K562 (cell line): ENCODE measurements around the gene FSTL4. TPM values are rescaled to one million over a fixed set of nuclear protein-coding genes. Genes with fewer than 3 reads are reported as not detected.
A peak's percentile ranks its signal among the peaks of the same experiment; 100 is the strongest.

Experiments
- ATAC-seq: fragments of 200-7000 bp; cut with Tn5 transposase; 3 replicates; pipeline ENCODE4 v1.9.1; 2020; ENCODE audit warnings: moderate library complexity
- BruUV-seq: library from RNA; stranded (reverse); fragments of 400-500 nt; replicated peaks from 2 replicates; lab custom pipeline; 2021; lab: Mats Ljungman, UMichigan
- CTCF ChIA-PET: fragments of 300-600 bp; formaldehyde crosslinking; extraction: SDS; loops from one replicate; lab custom pipeline; 2021; ENCODE audit warnings: low intra/inter-chr PET ratio; lab: Yijun Ruan, JAX
- POLR2A ChIA-PET: fragments of 300-600, 350-650 bp; sonication (Branson Sonifier 250); formaldehyde crosslinking; extraction: SDS; loops from one replicate; lab custom pipeline; 2021; ENCODE audit warnings: antibody characterized with exemption, inconsistent platforms; lab: Yijun Ruan, JAX
- DNase-seq, 4 experiments: peaks; one replicate each; pipeline versions ENCODE4 v3.0.0 to v3.0.0-alpha.2; 2011 to 2018; ENCODE audit warnings: low spot score in 3 of 4, mixed read lengths in 3 of 4; ENCODE audit errors: extremely low read depth in 1 of 4
- FAIRE-seq: peaks from 2 replicates; lab custom pipeline; 2011; peaks lifted over from hg19 to GRCh38; lab: Jason Lieb, UNC
- H2AFZ ChIP-seq: 2 replicates; pipeline ENCODE4 v1.6.0; 2011; ENCODE audit warnings: low read depth, low read length, control low read depth, inconsistent platforms
- H3K27ac ChIP-seq: fragments of 200-600 bp; 3 replicates; pipeline ENCODE4 v1.8.0; 2011; ENCODE audit warnings: low read depth, mild to moderate bottlenecking, control low read depth, inconsistent platforms, low read length, moderate library complexity, mixed read lengths; ENCODE audit errors: extremely low read depth
- H3K27me3 ChIP-seq, 2 experiments: fragments of 300-600 bp in 1 of 2; 2 replicates in 1 of 2; 3 replicates in 1 of 2; pipeline versions ENCODE4 v1.6.0 to v1.8.0; 2011; ENCODE audit warnings: inconsistent platforms in 2 of 2, low read length in 2 of 2, mild to moderate bottlenecking in 1 of 2, mixed read lengths in 1 of 2, moderate library complexity in 1 of 2; ENCODE audit not compliant: control insufficient read depth in 2 of 2, insufficient read depth in 2 of 2
- H3K36me3 ChIP-seq: fragments of 300-600 bp; 3 replicates; pipeline ENCODE4 v1.8.0; 2011; ENCODE audit warnings: mild to moderate bottlenecking, low read length, inconsistent platforms; ENCODE audit not compliant: control insufficient read depth, insufficient read depth
- H3K4me1 ChIP-seq, 2 experiments: fragments of 200-600 bp in 1 of 2; replicated peaks in 1 of 2; 2 replicates in 1 of 2; 3 replicates in 1 of 2; pipeline versions ENCODE4 v1.5.1 to v1.8.0; 2011; ENCODE audit warnings: inconsistent platforms in 2 of 2, low read length in 2 of 2, mild to moderate bottlenecking in 1 of 2, mixed read lengths in 1 of 2, moderate library complexity in 1 of 2; ENCODE audit not compliant: control insufficient read depth in 2 of 2, insufficient read depth in 2 of 2
- H3K4me2 ChIP-seq: 2 replicates; pipeline ENCODE4 v1.6.1; 2011; ENCODE audit warnings: low read length, control low read depth, inconsistent platforms, mixed read lengths; ENCODE audit not compliant: insufficient read depth
- H3K4me3 ChIP-seq: fragments of 200-600 bp; sonication (generic), shearing (Covaris generic); 2 replicates; pipeline ENCODE4 v1.5.1; 2016; ENCODE audit warnings: control low read depth, inconsistent platforms
- H3K79me2 ChIP-seq: fragments of 200-600 bp; 3 replicates; pipeline ENCODE4 v1.8.0; 2011; ENCODE audit warnings: low read length, inconsistent platforms; ENCODE audit not compliant: control insufficient read depth, insufficient read depth
- H3K9ac ChIP-seq, 2 experiments: 2 replicates each; pipeline versions ENCODE4 v1.6.0 to v1.6.1; 2011; ENCODE audit warnings: low read depth in 2 of 2, low read length in 2 of 2, control low read depth in 1 of 2, inconsistent platforms in 1 of 2, mild to moderate bottlenecking in 1 of 2, mixed read lengths in 1 of 2; ENCODE audit not compliant: insufficient read depth in 1 of 2
- H3K9me1 ChIP-seq: one replicate; pipeline ENCODE4 v1.6.0; 2011; ENCODE audit warnings: inconsistent platforms, mild to moderate bottlenecking, low read length, moderate library complexity; ENCODE audit not compliant: control insufficient read depth, insufficient read depth
- H3K9me3 ChIP-seq: replicated peaks from 2 replicates; pipeline ENCODE4 v1.5.1; 2011; ENCODE audit warnings: low read depth, low read length, inconsistent platforms; ENCODE audit not compliant: control insufficient read depth, insufficient read depth
- H4K20me1 ChIP-seq: replicated peaks from 2 replicates; pipeline ENCODE4 v1.6.1; 2011; ENCODE audit warnings: low read length, inconsistent platforms, mixed read lengths; ENCODE audit not compliant: control insufficient read depth, insufficient read depth
- CBFB ChIP-seq: sonication (generic); formaldehyde crosslinking; IDR thresholded peaks from 2 replicates; pipeline ENCODE4 v1.4.0; 2020; ENCODE audit warnings: mild to moderate bottlenecking, missing genetic modification reagents
- COPS2 ChIP-seq: fragments of 450-650 bp; conservative IDR thresholded peaks from 2 replicates; pipeline ENCODE4 v1.6.1; 2016; ENCODE audit warnings: mild to moderate bottlenecking, moderate library complexity
- FOXA1 ChIP-seq: fragments of 450-650 bp; IDR thresholded peaks from 2 replicates; pipeline ENCODE4 v1.6.1; 2016; ENCODE audit warnings: mild to moderate bottlenecking, borderline replicate concordance
- HSF4 ChIP-seq: fragments of 250-450 bp; sonication (Bioruptor Pico); IDR thresholded peaks from 2 replicates; pipeline ENCODE4 v2.1.2; 2022; ENCODE audit warnings: mild to moderate bottlenecking, moderate library complexity, borderline replicate concordance
- KDM5B ChIP-seq: fragments of 200-600 bp; sonication (generic); IDR thresholded peaks from 2 replicates; pipeline ENCODE4 v1.6.1; 2012; ENCODE audit warnings: low read depth, mild to moderate bottlenecking, moderate library complexity, low read length, control low read depth, inconsistent platforms; ENCODE audit not compliant: insufficient replicate concordance
- MAFF ChIP-seq: IDR thresholded peaks from 2 replicates; pipeline ENCODE4 v1.6.1; 2012; ENCODE audit warnings: low read length, improper control_type of control experiment
- RFX1 ChIP-seq: fragments of 450-650 bp; IDR thresholded peaks from 2 replicates; pipeline ENCODE4 v1.6.1; 2016; ENCODE audit warnings: mild to moderate bottlenecking, moderate library complexity
- TAF1 ChIP-seq: IDR thresholded peaks from 2 replicates; pipeline ENCODE4 v1.6.1; 2011; ENCODE audit warnings: mild to moderate bottlenecking, low read length, moderate library complexity; ENCODE audit not compliant: insufficient read depth, control insufficient read depth, severe bottlenecking; ENCODE audit errors: extremely low read depth
- TRIM24 ChIP-seq, 2 experiments: fragments of 450-650 bp; IDR thresholded peaks; 2 replicates each; pipeline ENCODE4 v1.6.1; 2016
- in situ Hi-C: fragments of 300-500 bp; cut with MboI; formaldehyde crosslinking; loops from 4 replicates; pipeline ENCODE4 v1.15.0; 2018; ENCODE audit warnings: inconsistent platforms, mixed read lengths
- intact Hi-C: fragments of 100-400 bp; cut with micrococcal nuclease; formaldehyde crosslinking; loops from 2 replicates; pipeline ENCODE4 v1.14.2; 2022
- polyA plus RNA-seq, 8 experiments: library from polyadenylated mRNA; depleted of rRNA in 4 of 8; stranded (reverse) in 5 of 8; unstranded in 3 of 8; fragments of >200 nt; fragmentation: Nextera tagmentation in 2 of 8; fragmentation: Illumina TruSeq in 1 of 8; extraction: Ambion mirVana in 2 of 8; extraction: Trizol in 1 of 8; gene quantifications; 2 replicates each; pipeline versions ENCODE4 v1.2.1 to v1.2.3, GENCODE V29; 2011 to 2014; ENCODE audit warnings: inconsistent platforms in 1 of 8, missing spikeins in 1 of 8
- total RNA-seq, 7 experiments: library from RNA; depleted of rRNA in 6 of 7; stranded (reverse); fragments of >200 nt in 6 of 7; fragmentation: Illumina TruSeq in 2 of 7; extraction: Trizol in 2 of 7; gene quantifications; 2 replicates each; pipeline versions ENCODE4 v1.2.1 to v1.2.3, GENCODE V29; 2011 to 2021; ENCODE audit warnings: low replicate concordance in 1 of 7

The FSTL4 gene
- total and polyA plus RNA-seq, 9 of the 15 experiments (the other 6 are each of a cell fraction or from before 2014, with no cell fraction given): 0.08 to 0.18 (median 0.10) TPM; not detected in 5

DNA sequence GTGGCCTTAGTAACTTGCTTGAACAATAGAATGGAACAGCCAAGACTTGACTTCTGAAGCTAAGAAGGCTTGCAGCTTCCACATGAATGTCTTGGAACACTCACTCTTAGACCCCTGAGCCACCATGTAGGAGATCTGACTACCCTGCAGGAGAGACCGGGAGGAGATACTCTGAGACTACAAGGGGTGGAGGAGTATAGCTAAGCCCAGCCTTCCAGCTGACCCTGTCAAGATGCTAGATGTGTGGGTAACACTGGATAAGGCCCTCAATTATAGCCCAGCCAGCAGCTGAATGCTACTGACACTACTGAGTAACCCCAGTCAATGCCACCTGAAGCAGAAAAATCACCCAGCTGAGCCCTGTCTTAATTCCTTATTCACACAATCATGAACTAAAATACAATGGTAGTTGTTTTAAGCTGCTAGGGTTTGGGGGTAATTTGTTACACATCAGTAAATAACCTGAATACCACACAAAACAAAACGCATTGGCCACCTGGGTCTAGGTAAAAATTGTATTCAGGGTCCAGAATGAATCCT lies 180.9 kb downstream of the FSTL4 start (continued):
- TF ChIP-seq TAF1 (no peak), TRIM24 (IDR thresholded peaks at IDR 0.05) (no peak), COPS2 (no peak)

- BruUV-seq: no TSS peak
These were observed 182.2 kb downstream of the FSTL4 start for GRCh38 chr5:133430095-133430494.

More at GRCh38 chr5:133430095-133430494, 182.2 kb downstream of the FSTL4 start:
- Histone ChIP-seq H3K79me2 (no peaks in the 10 kb centered on the region), H3K27me3 (peaks cover 6 to 28% of the 10 kb centered on the region in 2 experiments; a peak in 4 of 5 replicates), H3K4me3 (no peak overlapping the region), H2AFZ (no peak overlapping the region), H3K4me1 (no peaks in the 10 kb centered on the region), H3K9me1 (no peaks in the 10 kb centered on the region), H4K20me1 (peaks cover 7% of the 10 kb centered on the region; the same call in 1 of the 2 replicates), H3K9ac (no peak overlapping the region), H3K4me2 (no peak overlapping the region), H3K27ac (no peak overlapping the region), H3K36me3 (no peaks in the 10 kb centered on the region), H3K9me3 (no peaks in the 10 kb centered on the region; the same call in 1 of the 2 replicates)
- FAIRE-seq (no peak), ATAC-seq (no peak), DNase-seq (no peak)
- ChIA-PET CTCF (no interaction called here), POLR2A (interaction anchor here (1.2 kb wide), 1 partner anchor 99 kb away, joined by 3 read pairs; no protein-coding TSS in a partner anchor)
- intact Hi-C loops: no loop called here
- in situ Hi-C loops: no loop called here
- no peak for TF ChIP-seq FOXA1
- TF ChIP-seq MAFF: no peak
- no peak for TF ChIP-seq CBFB (CRISPR knock-in tag)
- TF ChIP-seq KDM5B: no peak
- peak; percentile 13; the same call in 1 of the 2 replicates for TF ChIP-seq RFX1
- no peak for TF ChIP-seq HSF4 (CRISPR knock-in tag)
